ENCODE measurements around the gene ADAMTS17.
"Not testable (repeated sequence)": the region's sequence is repeated elsewhere in the genome, so short reads cannot be mapped to it uniquely, and the experiment has no call there.

DNA sequence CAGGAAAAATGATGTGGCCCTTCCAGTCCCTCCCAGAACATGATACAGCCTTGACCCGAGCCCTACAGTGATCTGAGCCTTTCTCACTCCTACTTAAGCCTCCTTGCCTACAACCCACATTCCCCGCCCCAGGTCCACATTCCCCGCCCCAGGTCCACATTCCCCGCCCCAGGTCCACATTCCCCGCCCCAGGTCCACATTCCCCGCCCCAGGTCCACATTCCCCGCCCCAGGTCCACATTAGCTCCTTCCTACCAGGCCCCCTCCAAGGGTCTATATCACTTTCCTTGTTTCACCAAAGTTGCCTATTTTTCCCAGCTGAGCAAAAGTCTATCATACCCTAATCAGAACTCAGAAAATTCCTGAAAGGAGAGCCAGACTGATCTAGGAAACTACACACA lies 2.3 kb downstream of the ADAMTS17 start:
- TF ChIP-seq CTCF, POLR2A (IDR thresholded peaks at IDR 0.05): not testable (repeated sequence)
